ENCODE measurements around the gene NMNAT2. TPM values are rescaled to one million over a fixed set of nuclear protein-coding genes. Genes with fewer than 3 reads are reported as not detected.
"Not testable (repeated sequence)": the region's sequence is repeated elsewhere in the genome, so short reads cannot be mapped to it uniquely, and the experiment has no call there.

Gene NMNAT2
- total and polyA plus RNA-seq, 9 donors = 0.49 to 2.5 (median 0.98) TPM

DNA sequence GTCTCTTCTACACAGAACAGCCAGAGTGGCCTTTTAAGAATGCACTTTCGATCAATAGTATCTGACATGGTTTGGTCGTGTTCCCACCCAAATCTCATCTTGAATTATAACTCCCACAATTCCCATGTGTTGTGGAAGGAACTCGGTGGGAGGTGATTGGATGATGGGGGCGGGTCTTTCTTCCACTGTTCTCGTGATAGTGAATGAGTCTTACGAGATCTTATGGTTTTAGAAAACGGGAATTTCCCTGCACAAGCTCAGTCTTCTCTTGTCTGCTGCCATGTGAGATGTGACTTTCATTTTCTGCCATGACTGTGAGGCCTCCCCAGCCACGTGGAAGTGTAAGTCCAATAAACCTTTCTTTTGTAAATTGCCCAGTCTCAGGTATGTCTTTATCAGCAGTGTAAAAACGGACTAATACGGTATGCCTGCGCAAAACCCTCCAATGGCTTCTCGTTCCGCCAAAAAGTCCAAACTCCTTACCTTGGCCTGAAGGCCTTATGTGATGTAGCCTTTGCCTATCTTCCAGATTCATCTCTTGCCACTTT is 31.1 kb upstream of the NMNAT2 start:
- DNase-seq = no peak
- H3K4me1 ChIP-seq (ENCODE audit: control insufficient read depth, insufficient read depth, low read length) = no peaks in the 10 kb centered on the region
- no peaks in the 10 kb centered on the region for H3K36me3 ChIP-seq (ENCODE audit: control insufficient read depth, insufficient read depth, low read length)
- WGBS (ENCODE audit: insufficient coverage) = 93% methylated on average over 8 of the region's 13 CpGs
- no peak overlapping the region for H3K27ac ChIP-seq (ENCODE audit: low read length)
- H3K27me3 ChIP-seq (ENCODE audit: control insufficient read depth, insufficient read depth, low read length) = no peaks in the 10 kb centered on the region
- H3K4me3 ChIP-seq (ENCODE audit: low read length) = no peak overlapping the region
- H3K9me3 ChIP-seq (replicated peaks; ENCODE audit: control insufficient read depth, low read depth, low read length) = no peaks in the 10 kb centered on the region

DNA sequence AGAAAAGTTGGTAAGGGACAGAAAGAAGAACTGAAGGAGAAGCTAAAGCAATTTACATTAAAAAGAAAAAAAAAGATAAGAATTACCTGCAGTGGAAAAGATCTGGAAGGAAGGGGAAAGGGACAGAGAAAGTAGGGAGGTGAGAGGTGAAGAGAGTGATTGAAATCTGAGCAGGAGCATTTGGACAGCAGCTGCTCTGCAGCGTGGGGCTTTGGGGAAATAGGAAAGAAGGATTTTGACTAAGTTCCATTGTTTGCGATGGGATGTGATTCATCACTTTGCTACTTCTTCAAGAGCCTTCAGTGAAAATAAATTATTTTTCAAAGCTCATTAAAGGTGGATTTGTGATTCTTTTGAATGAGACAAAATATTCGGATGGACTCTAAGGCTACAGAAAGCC is 26.1 kb upstream of the NMNAT2 start:
- no peaks in the 10 kb centered on the region for H3K9me3 ChIP-seq (replicated peaks; ENCODE audit: control insufficient read depth, low read depth, low read length)
- H3K27ac ChIP-seq (ENCODE audit: low read length) = no peak overlapping the region
- H3K4me1 ChIP-seq (ENCODE audit: control insufficient read depth, insufficient read depth, low read length) = no peaks in the 10 kb centered on the region
- H3K4me3 ChIP-seq (ENCODE audit: low read length) = no peak overlapping the region
- no peaks in the 10 kb centered on the region for H3K36me3 ChIP-seq (ENCODE audit: control insufficient read depth, insufficient read depth, low read length)
- no peaks in the 10 kb centered on the region for H3K27me3 ChIP-seq (ENCODE audit: control insufficient read depth, insufficient read depth, low read length)
- no CpG with 5 or more reads among the region's 3 CpGs for WGBS (ENCODE audit: insufficient coverage)
- peak; percentile 86 for DNase-seq

DNA sequence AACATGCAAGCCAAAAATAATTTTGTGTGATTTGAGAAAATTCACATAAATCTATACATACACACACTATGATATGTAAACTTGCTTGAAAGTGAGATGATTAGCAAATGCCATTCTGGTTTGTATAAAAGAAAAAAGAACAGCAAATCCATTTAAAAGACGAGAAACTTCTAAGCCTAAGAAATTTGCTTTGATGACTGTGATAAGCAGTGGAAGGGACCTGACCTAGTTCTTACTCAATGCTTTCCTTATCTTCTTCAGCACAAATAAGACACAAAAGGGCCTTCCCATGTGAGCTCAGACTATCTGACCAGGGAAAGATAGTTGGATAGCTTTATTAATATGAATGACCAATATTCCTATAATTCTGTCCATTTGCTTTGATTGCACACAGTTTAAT is 25.3 kb upstream of the NMNAT2 start:
- Histone ChIP-seq H3K27ac (ENCODE audit: low read length) (no peak overlapping the region), H3K27me3 (ENCODE audit: control insufficient read depth, insufficient read depth, low read length) (no peaks in the 10 kb centered on the region), H3K4me3 (ENCODE audit: low read length) (no peak overlapping the region), H3K4me1 (ENCODE audit: control insufficient read depth, insufficient read depth, low read length) (no peaks in the 10 kb centered on the region), H3K36me3 (ENCODE audit: control insufficient read depth, insufficient read depth, low read length) (no peaks in the 10 kb centered on the region), H3K9me3 (replicated peaks; ENCODE audit: control insufficient read depth, low read depth, low read length) (no peaks in the 10 kb centered on the region)
- WGBS (ENCODE audit: insufficient coverage) = no CpG with 5 or more reads among the region's 1 CpG
- no peak for DNase-seq

DNA sequence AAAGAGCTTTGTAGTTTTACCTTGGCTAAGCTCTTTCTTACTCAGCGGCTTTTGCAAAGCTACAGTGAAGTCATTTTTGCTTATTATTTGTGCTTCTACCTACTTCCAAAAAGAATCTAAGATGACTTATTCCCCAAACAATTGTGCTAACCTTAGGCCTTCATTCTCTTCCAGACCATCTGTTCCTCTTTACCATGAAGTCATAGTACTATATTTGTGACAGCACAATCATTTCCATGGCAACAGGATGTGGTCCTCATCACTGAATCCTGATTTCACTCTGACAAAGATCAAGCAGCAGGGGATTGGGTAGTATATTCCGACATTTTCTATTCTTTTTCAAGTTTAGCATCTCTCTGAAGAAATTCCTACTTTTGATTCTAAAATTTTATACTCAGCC is 24.8 kb upstream of the NMNAT2 start:
- no CpG with 5 or more reads among the region's 2 CpGs for WGBS (ENCODE audit: insufficient coverage)
- Histone ChIP-seq H3K4me1 (ENCODE audit: control insufficient read depth, insufficient read depth, low read length) (no peaks in the 10 kb centered on the region), H3K27me3 (ENCODE audit: control insufficient read depth, insufficient read depth, low read length) (no peaks in the 10 kb centered on the region), H3K27ac (ENCODE audit: low read length) (peak overlapping the region; percentile 16), H3K4me3 (ENCODE audit: low read length) (no peak overlapping the region), H3K9me3 (replicated peaks; ENCODE audit: control insufficient read depth, low read depth, low read length) (no peaks in the 10 kb centered on the region), H3K36me3 (ENCODE audit: control insufficient read depth, insufficient read depth, low read length) (no peaks in the 10 kb centered on the region)
- DNase-seq = peak; percentile 92

DNA sequence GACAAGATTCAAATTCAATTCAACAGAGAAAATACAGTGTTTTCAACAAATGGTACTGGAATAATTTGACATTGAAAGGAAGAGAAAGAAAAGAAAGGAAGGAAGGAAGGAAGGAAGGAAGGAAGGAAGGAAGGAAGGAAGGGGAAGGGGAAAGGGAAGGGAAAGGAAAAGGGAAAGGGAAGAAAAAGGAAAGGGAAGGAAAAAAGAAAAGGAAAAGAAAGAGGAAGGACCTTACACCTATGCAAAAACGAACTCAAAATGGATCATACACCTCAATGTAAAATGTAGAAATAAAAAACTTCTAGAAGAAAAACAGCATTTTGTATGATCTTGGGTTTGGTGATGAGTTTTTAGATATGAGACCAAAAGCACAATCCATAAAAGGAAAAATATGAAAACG is 19.9 kb upstream of the NMNAT2 start:
- WGBS (ENCODE audit: insufficient coverage) = no CpG with 5 or more reads among the region's 2 CpGs
- H3K9me3 ChIP-seq (replicated peaks; ENCODE audit: control insufficient read depth, low read depth, low read length) = no peaks in the 10 kb centered on the region
- DNase-seq = no peak
- H3K4me1 ChIP-seq (ENCODE audit: control insufficient read depth, insufficient read depth, low read length) = no peaks in the 10 kb centered on the region
- H3K27me3 ChIP-seq (ENCODE audit: control insufficient read depth, insufficient read depth, low read length) = peaks cover 2% of the 10 kb centered on the region
- no peak overlapping the region for H3K4me3 ChIP-seq (ENCODE audit: low read length)
- no peaks in the 10 kb centered on the region for H3K36me3 ChIP-seq (ENCODE audit: control insufficient read depth, insufficient read depth, low read length)
- H3K27ac ChIP-seq (ENCODE audit: low read length) = no peak overlapping the region

DNA sequence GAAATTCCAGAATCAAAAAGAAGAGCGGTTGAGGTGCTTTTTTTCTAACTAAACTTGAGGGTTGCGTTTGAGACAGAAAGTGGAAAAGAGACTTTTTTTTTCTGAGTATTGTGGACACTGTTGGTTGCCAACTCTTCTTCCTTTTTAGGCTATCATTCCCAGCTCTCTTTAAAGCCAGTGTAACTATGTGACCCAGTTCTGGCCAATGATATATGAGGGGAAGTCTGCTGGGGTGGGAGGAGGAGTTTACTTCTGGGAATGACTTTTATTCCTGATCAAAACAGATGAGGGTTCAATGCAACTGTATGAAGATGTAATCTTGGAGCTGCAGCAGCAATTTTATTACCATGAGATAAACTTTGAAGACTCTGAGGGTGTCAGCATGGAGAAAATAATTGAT is 17.3 kb upstream of the NMNAT2 start:
- Histone ChIP-seq H3K36me3 (ENCODE audit: control insufficient read depth, insufficient read depth, low read length) (no peaks in the 10 kb centered on the region), H3K27me3 (ENCODE audit: control insufficient read depth, insufficient read depth, low read length) (peaks cover 2% of the 10 kb centered on the region), H3K9me3 (replicated peaks; ENCODE audit: control insufficient read depth, low read depth, low read length) (no peaks in the 10 kb centered on the region), H3K27ac (ENCODE audit: low read length) (no peak overlapping the region), H3K4me1 (ENCODE audit: control insufficient read depth, insufficient read depth, low read length) (no peaks in the 10 kb centered on the region), H3K4me3 (ENCODE audit: low read length) (no peak overlapping the region)
- no CpG with 5 or more reads among the region's 2 CpGs for WGBS (ENCODE audit: insufficient coverage)
- DNase-seq = no peak

DNA sequence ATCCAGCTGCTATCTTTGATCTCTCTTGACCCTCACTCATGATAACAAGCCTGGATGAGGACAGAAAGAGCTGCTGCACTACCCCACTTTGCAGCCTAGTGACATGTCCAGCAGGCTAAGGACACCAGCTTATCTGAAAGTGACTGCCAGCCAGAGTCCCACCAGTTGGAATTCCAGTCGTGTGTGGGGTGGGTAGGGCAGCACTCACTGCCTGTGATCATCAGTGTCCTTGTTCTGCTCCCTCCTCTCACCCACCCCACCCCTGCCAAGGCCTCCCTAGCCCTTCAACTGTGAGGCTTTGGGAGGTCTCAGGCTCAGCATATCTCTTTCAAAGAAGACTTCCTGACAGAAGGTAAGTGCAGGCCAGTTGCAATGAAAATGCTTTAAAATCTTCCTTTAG is 15.5 kb upstream of the NMNAT2 start:
- H3K4me3 ChIP-seq (ENCODE audit: low read length) = no peak overlapping the region
- no CpG with 5 or more reads among the region's 1 CpG for WGBS (ENCODE audit: insufficient coverage)

GRCh38 chr1:183432548-183432875 is 14.3 kb upstream of the NMNAT2 start:
- DNase-seq = no peak
- Histone ChIP-seq H3K4me3 (ENCODE audit: low read length) (no peak overlapping the region), H3K27ac (ENCODE audit: low read length) (no peak overlapping the region), H3K9me3 (replicated peaks; ENCODE audit: control insufficient read depth, low read depth, low read length) (no peaks in the 10 kb centered on the region), H3K4me1 (ENCODE audit: control insufficient read depth, insufficient read depth, low read length) (no peaks in the 10 kb centered on the region), H3K36me3 (ENCODE audit: control insufficient read depth, insufficient read depth, low read length) (no peaks in the 10 kb centered on the region), H3K27me3 (ENCODE audit: control insufficient read depth, insufficient read depth, low read length) (peaks cover 2% of the 10 kb centered on the region)
- WGBS (ENCODE audit: insufficient coverage) = 43% methylated on average over 1 of the region's 2 CpGs

More for the DNA sequence above, 15.5 kb upstream of the NMNAT2 start:
- no peaks in the 10 kb centered on the region for H3K36me3 ChIP-seq (ENCODE audit: control insufficient read depth, insufficient read depth, low read length)
- no peak overlapping the region for H3K27ac ChIP-seq (ENCODE audit: low read length)
- no peaks in the 10 kb centered on the region for H3K4me1 ChIP-seq (ENCODE audit: control insufficient read depth, insufficient read depth, low read length)
- no peaks in the 10 kb centered on the region for H3K9me3 ChIP-seq (replicated peaks; ENCODE audit: control insufficient read depth, low read depth, low read length)
- H3K27me3 ChIP-seq (ENCODE audit: control insufficient read depth, insufficient read depth, low read length) = peaks cover 2% of the 10 kb centered on the region
- no peak for DNase-seq

- H3K36me3 ChIP-seq (ENCODE audit: control insufficient read depth, insufficient read depth, low read length) = no peaks in the 10 kb centered on the region
- H3K27ac ChIP-seq (ENCODE audit: low read length) = no peak overlapping the region
- H3K4me3 ChIP-seq (ENCODE audit: low read length) = no peak overlapping the region
- no peaks in the 10 kb centered on the region for H3K4me1 ChIP-seq (ENCODE audit: control insufficient read depth, insufficient read depth, low read length)
- peaks cover 2% of the 10 kb centered on the region for H3K27me3 ChIP-seq (ENCODE audit: control insufficient read depth, insufficient read depth, low read length)
- DNase-seq = no peak
- 93% methylated on average over 2 of the region's 4 CpGs for WGBS (ENCODE audit: insufficient coverage)
- H3K9me3 ChIP-seq (replicated peaks; ENCODE audit: control insufficient read depth, low read depth, low read length) = no peaks in the 10 kb centered on the region
Measured at GRCh38 chr1:183431840-183432547, 13.8 kb upstream of the NMNAT2 start.

DNA sequence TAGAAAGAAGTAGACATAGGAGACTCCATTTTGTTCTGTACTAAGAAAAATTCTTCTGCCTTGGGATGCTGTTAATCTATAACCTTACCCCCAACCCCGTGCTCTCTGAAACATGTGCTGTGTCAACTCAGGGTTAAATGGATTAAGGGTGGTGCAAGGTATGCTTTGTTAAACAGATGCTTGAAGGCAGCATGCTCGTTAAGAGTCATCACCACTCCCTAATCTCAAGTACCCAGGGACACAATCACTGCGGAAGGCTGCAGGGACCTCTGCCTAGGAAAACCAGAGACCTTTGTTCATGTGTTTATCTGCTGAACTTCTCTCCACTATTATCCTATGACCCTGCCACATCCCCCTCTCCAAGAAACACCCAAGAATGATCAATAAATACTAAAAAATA is 9.4 kb upstream of the NMNAT2 start:
- H3K27me3 ChIP-seq (ENCODE audit: control insufficient read depth, insufficient read depth, low read length); H3K4me3 ChIP-seq (ENCODE audit: low read length); H3K4me1 ChIP-seq (ENCODE audit: control insufficient read depth, insufficient read depth, low read length); H3K27ac ChIP-seq (ENCODE audit: low read length); DNase-seq; H3K36me3 ChIP-seq (ENCODE audit: control insufficient read depth, insufficient read depth, low read length); H3K9me3 ChIP-seq (replicated peaks; ENCODE audit: control insufficient read depth, low read depth, low read length): not testable (repeated sequence)
- no CpG with 5 or more reads among the region's 3 CpGs for WGBS (ENCODE audit: insufficient coverage)

GRCh38 chr1:183424691-183425090 is 6.5 kb upstream of the NMNAT2 start:
- peak; percentile 29 for DNase-seq
- Histone ChIP-seq H3K36me3 (ENCODE audit: control insufficient read depth, insufficient read depth, low read length) (no peaks in the 10 kb centered on the region), H3K4me3 (ENCODE audit: low read length) (no peak overlapping the region), H3K27ac (ENCODE audit: low read length) (no peak overlapping the region), H3K9me3 (replicated peaks; ENCODE audit: control insufficient read depth, low read depth, low read length) (no peaks in the 10 kb centered on the region), H3K4me1 (ENCODE audit: control insufficient read depth, insufficient read depth, low read length) (no peaks in the 10 kb centered on the region), H3K27me3 (ENCODE audit: control insufficient read depth, insufficient read depth, low read length) (peaks cover 9% of the 10 kb centered on the region)
